Measurements from ENCODE around the gene IGF1R. TPM values are rescaled to one million over a fixed set of nuclear protein-coding genes. Genes with fewer than 3 reads are reported as not detected.

The IGF1R gene
- total and polyA plus RNA-seq, 2 donors (not counting 3 experiments of a cell fraction or from before 2014, with no cell fraction given) = 16.1 to 59.1 TPM

- CTCF ChIA-PET = no interaction called here
- Histone ChIP-seq H3K4me2 (ENCODE audit: insufficient read depth, low read length) (no peak overlapping the region), H3K4me3 (replicated peaks in 1 of 3; ENCODE audit: insufficient read depth in 1 of 3, low read depth in 1 of 3, low read length in 3 of 3) (no peak overlapping the region), H4K20me1 (replicated peaks; ENCODE audit: control insufficient read depth, extremely low read depth, insufficient read depth, low read length) (no peaks in the 10 kb centered on the region), H3K9ac (replicated peaks; ENCODE audit: extremely low read depth, insufficient read depth, low read length) (no peak overlapping the region), H3K4me1 (ENCODE audit: control insufficient read depth, extremely low read depth, insufficient read depth, low read length) (peaks cover 26% of the 10 kb centered on the region), H3K79me2 (ENCODE audit: control insufficient read depth, insufficient read depth, low read length) (no peaks in the 10 kb centered on the region), H3K27ac (ENCODE audit: insufficient read depth, low read depth, low read length) (no peak overlapping the region), H3K36me3 (ENCODE audit: control insufficient read depth in 2 of 2, extremely low read depth in 1 of 2, insufficient read depth in 2 of 2, low read length in 2 of 2) (peaks cover 14 to 24% of the 10 kb centered on the region in 2 experiments), H3K27me3 (ENCODE audit: control insufficient read depth in 2 of 2, insufficient read depth in 2 of 2, low read length in 2 of 2) (no peaks in the 10 kb centered on the region), H2AFZ (ENCODE audit: low read depth, low read length) (no peak overlapping the region), H3K9me3 (replicated peaks; ENCODE audit: control insufficient read depth, insufficient read depth, low read length) (no peaks in the 10 kb centered on the region), H3K9me1 (replicated peaks; ENCODE audit: control insufficient read depth, extremely low read depth, insufficient read depth, low read length) (no peaks in the 10 kb centered on the region)
- DNase-seq (ENCODE audit: low read depth, low spot score) (no peak), FAIRE-seq (no peak)
- BruUV-seq (replicated peaks) = no TSS peak
- dilution Hi-C loops (cut with MboI; ENCODE audit: extremely low pct_ligation_motif_present, low sequenced_read_pairs) (no loop called here), intact Hi-C loops (cut with micrococcal nuclease) (no loop called here)
- TF ChIP-seq GATA2 (IDR thresholded peaks at IDR 0.05; ENCODE audit: insufficient read depth, insufficient read length, low read depth, low read length) = no peak
- TF ChIP-seq MAX (IDR thresholded peaks at IDR 0.05; ENCODE audit: insufficient read depth, insufficient read length) = no peak
- POLR2A ChIA-PET = no interaction called here
These were observed 269.1 kb downstream of the IGF1R start for GRCh38 chr15:98917417-98917816.

GRCh38 chr15:98920091-98920880 lies 271.9 kb downstream of the IGF1R start:
- no peak for TF ChIP-seq GATA2 (IDR thresholded peaks at IDR 0.05; ENCODE audit: insufficient read depth, insufficient read length, low read depth, low read length)
- TF ChIP-seq JUN (IDR thresholded peaks at IDR 0.05; ENCODE audit: borderline replicate concordance, insufficient read depth, insufficient read length, low read depth) = no peak
- no peak for TF ChIP-seq FOS (IDR thresholded peaks at IDR 0.05; ENCODE audit: borderline replicate concordance, insufficient read depth, low read length)
- TF ChIP-seq POLR2A (IDR thresholded peaks at IDR 0.05; ENCODE audit: low read depth, low read length) = no peak
- no peak for TF ChIP-seq MYC (IDR thresholded peaks at IDR 0.05; ENCODE audit: low read depth, low read length)
- TF ChIP-seq EZH2 (IDR thresholded peaks at IDR 0.05; ENCODE audit: borderline replicate concordance, low read depth, low read length, severe bottlenecking) = no peak
- TF ChIP-seq, protein P1, sequence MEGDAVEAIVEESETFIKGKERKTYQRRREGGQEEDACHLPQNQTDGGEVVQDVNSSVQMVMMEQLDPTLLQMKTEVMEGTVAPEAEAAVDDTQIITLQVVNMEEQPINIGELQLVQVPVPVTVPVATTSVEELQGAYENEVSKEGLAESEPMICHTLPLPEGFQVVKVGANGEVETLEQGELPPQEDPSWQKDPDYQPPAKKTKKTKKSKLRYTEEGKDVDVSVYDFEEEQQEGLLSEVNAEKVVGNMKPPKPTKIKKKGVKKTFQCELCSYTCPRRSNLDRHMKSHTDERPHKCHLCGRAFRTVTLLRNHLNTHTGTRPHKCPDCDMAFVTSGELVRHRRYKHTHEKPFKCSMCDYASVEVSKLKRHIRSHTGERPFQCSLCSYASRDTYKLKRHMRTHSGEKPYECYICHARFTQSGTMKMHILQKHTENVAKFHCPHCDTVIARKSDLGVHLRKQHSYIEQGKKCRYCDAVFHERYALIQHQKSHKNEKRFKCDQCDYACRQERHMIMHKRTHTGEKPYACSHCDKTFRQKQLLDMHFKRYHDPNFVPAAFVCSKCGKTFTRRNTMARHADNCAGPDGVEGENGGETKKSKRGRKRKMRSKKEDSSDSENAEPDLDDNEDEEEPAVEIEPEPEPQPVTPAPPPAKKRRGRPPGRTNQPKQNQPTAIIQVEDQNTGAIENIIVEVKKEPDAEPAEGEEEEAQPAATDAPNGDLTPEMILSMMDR (IDR thresholded peaks at IDR 0.05; ENCODE audit: extremely low read depth in 1 of 2, insufficient read depth in 1 of 2, low read depth in 1 of 2, low read length in 2 of 2) = no peak
- TF ChIP-seq MAX (IDR thresholded peaks at IDR 0.05; ENCODE audit: insufficient read depth, insufficient read length) = no peak
- no peak for TF ChIP-seq POLR2AphosphoS5 (IDR thresholded peaks at IDR 0.05; ENCODE audit: insufficient read depth, low read depth, low read length)
- Histone ChIP-seq H2AFZ (ENCODE audit: low read depth, low read length) (no peak overlapping the region), H3K4me2 (ENCODE audit: insufficient read depth, low read length) (no peak overlapping the region), H3K36me3 (ENCODE audit: control insufficient read depth in 2 of 2, extremely low read depth in 1 of 2, insufficient read depth in 2 of 2, low read length in 2 of 2) (peaks cover 10 to 25% of the 10 kb centered on the region in 2 experiments), H3K27me3 (ENCODE audit: control insufficient read depth in 2 of 2, insufficient read depth in 2 of 2, low read length in 2 of 2) (no peaks in the 10 kb centered on the region), H3K9me3 (replicated peaks; ENCODE audit: control insufficient read depth, insufficient read depth, low read length) (no peaks in the 10 kb centered on the region), H3K9ac (replicated peaks; ENCODE audit: extremely low read depth, insufficient read depth, low read length) (no peak overlapping the region), H3K9me1 (replicated peaks; ENCODE audit: control insufficient read depth, extremely low read depth, insufficient read depth, low read length) (no peaks in the 10 kb centered on the region), H3K4me1 (ENCODE audit: control insufficient read depth, extremely low read depth, insufficient read depth, low read length) (peaks cover 15% of the 10 kb centered on the region), H3K27ac (ENCODE audit: insufficient read depth, low read depth, low read length) (no peak overlapping the region), H3K79me2 (ENCODE audit: control insufficient read depth, insufficient read depth, low read length) (no peaks in the 10 kb centered on the region), H3K4me3 (replicated peaks in 1 of 3; ENCODE audit: insufficient read depth in 1 of 3, low read depth in 1 of 3, low read length in 3 of 3) (no peak overlapping the region), H4K20me1 (replicated peaks; ENCODE audit: control insufficient read depth, extremely low read depth, insufficient read depth, low read length) (no peaks in the 10 kb centered on the region)
- DNase-seq (ENCODE audit: low read depth, low spot score) (no peak), FAIRE-seq (no peak)
- no TSS peak for BruUV-seq (replicated peaks)
- ChIA-PET CTCF (interaction anchor here (0.8 kb wide), 1 partner anchor 137 kb away, joined by 4 read pairs; no protein-coding TSS in a partner anchor), POLR2A (no interaction called here)
- dilution Hi-C loops (cut with MboI; ENCODE audit: extremely low pct_ligation_motif_present, low sequenced_read_pairs) = no loop called here
- intact Hi-C loops (cut with micrococcal nuclease) = no loop called here
